Stimulated activated CD8-positive, alpha-beta memory T cell treated with anti-CD3 and anti-CD28 coated beads, Interleukin-4, amount 100 ng/mL, for 24 hours (primary cell): ENCODE results near the gene NUDT4.
"Not testable (repeated sequence)": the region's sequence is repeated elsewhere in the genome, so short reads cannot be mapped to it uniquely, and the experiment has no call there.

Source experiments
- DNase-seq: peaks from one replicate; pipeline ENCODE4 v3.0.0-alpha.2; 2020; ENCODE audit warnings: low read depth

Gene NUDT4

GRCh38 chr12:93368766-93369165, 9.0 kb upstream of the NUDT4 start:
- DNase-seq: no peak

- no peak for DNase-seq
These were observed 8.2 kb upstream of the NUDT4 start for GRCh38 chr12:93369505-93369904.

GRCh38 chr12:93370947-93371346, 6.8 kb upstream of the NUDT4 start:
- DNase-seq: no peak

- DNase-seq: no peak
These were observed 3.6 kb upstream of the NUDT4 start for GRCh38 chr12:93373961-93374656.

GRCh38 chr12:93375906-93376305, 1.8 kb upstream of the NUDT4 start:
- no peak for DNase-seq

GRCh38 chr12:93376436-93377251, 1.1 kb upstream of the NUDT4 start:
- DNase-seq: no peak

GRCh38 chr12:93378196-93378997, 672 bp downstream of the NUDT4 start:
- DNase-seq: peak; percentile 32

- no peak for DNase-seq
These were observed 1.2 kb downstream of the NUDT4 start for GRCh38 chr12:93378998-93379325.

- DNase-seq: no peak
These were observed 1.7 kb downstream of the NUDT4 start for GRCh38 chr12:93379326-93379980.

GRCh38 chr12:93379981-93380361, 2.2 kb downstream of the NUDT4 start:
- no peak for DNase-seq

GRCh38 chr12:93380480-93381121, 2.9 kb downstream of the NUDT4 start:
- no peak for DNase-seq

- no peak for DNase-seq
These were observed 3.6 kb downstream of the NUDT4 start for GRCh38 chr12:93381161-93381975.

GRCh38 chr12:93381976-93382437, 4.3 kb downstream of the NUDT4 start:
- not testable (repeated sequence) for DNase-seq

- DNase-seq: peak; percentile 38
These were observed 10.1 kb downstream of the NUDT4 start for GRCh38 chr12:93387780-93388179.

- DNase-seq: no peak
These were observed 12.3 kb downstream of the NUDT4 start for GRCh38 chr12:93390031-93390430.

- no peak for DNase-seq
These were observed 13.0 kb downstream of the NUDT4 start for GRCh38 chr12:93390549-93391297.

- DNase-seq: no peak
These were observed 15.7 kb downstream of the NUDT4 start for GRCh38 chr12:93393425-93393824.

GRCh38 chr12:93397412-93397811, 19.7 kb downstream of the NUDT4 start:
- no peak for DNase-seq

- DNase-seq: not testable (repeated sequence)
These were observed 21.6 kb downstream of the NUDT4 start for GRCh38 chr12:93399183-93399863.
